K562 (cell line): ENCODE results near the gene RBP3. TPM values are rescaled to one million over a fixed set of nuclear protein-coding genes. Genes with fewer than 3 reads are reported as not detected.

Source experiments
- ATAC-seq: fragments of 200-7000 bp; cut with Tn5 transposase; 3 replicates; pipeline ENCODE4 v1.9.1; 2020; ENCODE audit warnings: moderate library complexity
- BruUV-seq: library from RNA; stranded (reverse); fragments of 400-500 nt; replicated peaks from 2 replicates; lab custom pipeline; 2021; lab: Mats Ljungman, UMichigan
- CTCF ChIA-PET: fragments of 300-600 bp; formaldehyde crosslinking; extraction: SDS; loops from one replicate; lab custom pipeline; 2021; ENCODE audit warnings: low intra/inter-chr PET ratio; lab: Yijun Ruan, JAX
- POLR2A ChIA-PET: fragments of 300-600, 350-650 bp; sonication (Branson Sonifier 250); formaldehyde crosslinking; extraction: SDS; loops from one replicate; lab custom pipeline; 2021; ENCODE audit warnings: antibody characterized with exemption, inconsistent platforms; lab: Yijun Ruan, JAX
- DNase-seq, 4 experiments: peaks; one replicate each; pipeline versions ENCODE4 v3.0.0 to v3.0.0-alpha.2; 2011 to 2018; ENCODE audit warnings: low spot score in 3 of 4, mixed read lengths in 3 of 4; ENCODE audit errors: extremely low read depth in 1 of 4
- FAIRE-seq: peaks from 2 replicates; lab custom pipeline; 2011; peaks lifted over from hg19 to GRCh38; lab: Jason Lieb, UNC
- H2AFZ ChIP-seq: 2 replicates; pipeline ENCODE4 v1.6.0; 2011; ENCODE audit warnings: low read depth, low read length, control low read depth, inconsistent platforms
- H3K27ac ChIP-seq: fragments of 200-600 bp; 3 replicates; pipeline ENCODE4 v1.8.0; 2011; ENCODE audit warnings: low read depth, mild to moderate bottlenecking, control low read depth, inconsistent platforms, low read length, moderate library complexity, mixed read lengths; ENCODE audit errors: extremely low read depth
- H3K27me3 ChIP-seq, 2 experiments: fragments of 300-600 bp in 1 of 2; 2 replicates in 1 of 2; 3 replicates in 1 of 2; pipeline versions ENCODE4 v1.6.0 to v1.8.0; 2011; ENCODE audit warnings: inconsistent platforms in 2 of 2, low read length in 2 of 2, mild to moderate bottlenecking in 1 of 2, mixed read lengths in 1 of 2, moderate library complexity in 1 of 2; ENCODE audit not compliant: control insufficient read depth in 2 of 2, insufficient read depth in 2 of 2
- H3K36me3 ChIP-seq: fragments of 300-600 bp; 3 replicates; pipeline ENCODE4 v1.8.0; 2011; ENCODE audit warnings: mild to moderate bottlenecking, low read length, inconsistent platforms; ENCODE audit not compliant: control insufficient read depth, insufficient read depth
- H3K4me1 ChIP-seq, 2 experiments: fragments of 200-600 bp in 1 of 2; replicated peaks in 1 of 2; 2 replicates in 1 of 2; 3 replicates in 1 of 2; pipeline versions ENCODE4 v1.5.1 to v1.8.0; 2011; ENCODE audit warnings: inconsistent platforms in 2 of 2, low read length in 2 of 2, mild to moderate bottlenecking in 1 of 2, mixed read lengths in 1 of 2, moderate library complexity in 1 of 2; ENCODE audit not compliant: control insufficient read depth in 2 of 2, insufficient read depth in 2 of 2
- H3K4me2 ChIP-seq: 2 replicates; pipeline ENCODE4 v1.6.1; 2011; ENCODE audit warnings: low read length, control low read depth, inconsistent platforms, mixed read lengths; ENCODE audit not compliant: insufficient read depth
- H3K4me3 ChIP-seq: fragments of 200-600 bp; sonication (generic), shearing (Covaris generic); 2 replicates; pipeline ENCODE4 v1.5.1; 2016; ENCODE audit warnings: control low read depth, inconsistent platforms
- H3K79me2 ChIP-seq: fragments of 200-600 bp; 3 replicates; pipeline ENCODE4 v1.8.0; 2011; ENCODE audit warnings: low read length, inconsistent platforms; ENCODE audit not compliant: control insufficient read depth, insufficient read depth
- H3K9ac ChIP-seq, 2 experiments: 2 replicates each; pipeline versions ENCODE4 v1.6.0 to v1.6.1; 2011; ENCODE audit warnings: low read depth in 2 of 2, low read length in 2 of 2, control low read depth in 1 of 2, inconsistent platforms in 1 of 2, mild to moderate bottlenecking in 1 of 2, mixed read lengths in 1 of 2; ENCODE audit not compliant: insufficient read depth in 1 of 2
- H3K9me1 ChIP-seq: one replicate; pipeline ENCODE4 v1.6.0; 2011; ENCODE audit warnings: inconsistent platforms, mild to moderate bottlenecking, low read length, moderate library complexity; ENCODE audit not compliant: control insufficient read depth, insufficient read depth
- H3K9me3 ChIP-seq: replicated peaks from 2 replicates; pipeline ENCODE4 v1.5.1; 2011; ENCODE audit warnings: low read depth, low read length, inconsistent platforms; ENCODE audit not compliant: control insufficient read depth, insufficient read depth
- H4K20me1 ChIP-seq: replicated peaks from 2 replicates; pipeline ENCODE4 v1.6.1; 2011; ENCODE audit warnings: low read length, inconsistent platforms, mixed read lengths; ENCODE audit not compliant: control insufficient read depth, insufficient read depth
- FOXP1 ChIP-seq: sonication (generic); formaldehyde crosslinking; IDR thresholded peaks from 2 replicates; pipeline ENCODE4 v1.8.0; 2022; ENCODE audit warnings: mild to moderate bottlenecking, missing genetic modification reagents
- MEIS2 ChIP-seq: fragments of 450-650 bp; IDR thresholded peaks from 2 replicates; pipeline ENCODE4 v1.6.1; 2014; ENCODE audit warnings: mild to moderate bottlenecking; ENCODE audit not compliant: partially characterized antibody
- RBM25 ChIP-seq: fragments of 200-400 bp; formaldehyde crosslinking; IDR thresholded peaks from 2 replicates; pipeline ENCODE4 v1.6.1; 2018; ENCODE audit warnings: low read length, low read depth, moderate library complexity; ENCODE audit not compliant: severe bottlenecking
- WGBS: fragments of 100-300 bp; shearing (Covaris generic); methylation state at CpG from one replicate; pipeline ENCODE4 v1.1.6; 2016; ENCODE audit warnings: low coverage, mixed read lengths; ENCODE audit not compliant: insufficient coverage; ENCODE audit errors: missing lambda C conversion rate; 5-methylcytosine and 5-hydroxymethylcytosine counted together
- in situ Hi-C: fragments of 300-500 bp; cut with MboI; formaldehyde crosslinking; loops from 4 replicates; pipeline ENCODE4 v1.15.0; 2018; ENCODE audit warnings: inconsistent platforms, mixed read lengths
- intact Hi-C: fragments of 100-400 bp; cut with micrococcal nuclease; formaldehyde crosslinking; loops from 2 replicates; pipeline ENCODE4 v1.14.2; 2022
- polyA plus RNA-seq, 8 experiments: library from polyadenylated mRNA; depleted of rRNA in 4 of 8; stranded (reverse) in 5 of 8; unstranded in 3 of 8; fragments of >200 nt; fragmentation: Nextera tagmentation in 2 of 8; fragmentation: Illumina TruSeq in 1 of 8; extraction: Ambion mirVana in 2 of 8; extraction: Trizol in 1 of 8; gene quantifications; 2 replicates each; pipeline versions ENCODE4 v1.2.1 to v1.2.3, GENCODE V29; 2011 to 2014; ENCODE audit warnings: inconsistent platforms in 1 of 8, missing spikeins in 1 of 8
- total RNA-seq, 7 experiments: library from RNA; depleted of rRNA in 6 of 7; stranded (reverse); fragments of >200 nt in 6 of 7; fragmentation: Illumina TruSeq in 2 of 7; extraction: Trizol in 2 of 7; gene quantifications; 2 replicates each; pipeline versions ENCODE4 v1.2.1 to v1.2.3, GENCODE V29; 2011 to 2021; ENCODE audit warnings: low replicate concordance in 1 of 7
- TF ChIP-seq, protein P1 (sequence below): IDR thresholded peaks from 2 replicates; pipeline ENCODE4 v1.6.1; 2011; ENCODE audit not compliant: insufficient read length; ENCODE audit errors: extremely low read depth
- TF ChIP-seq, protein P2 (sequence below), 3 experiments: IDR thresholded peaks in 2 of 3; conservative IDR thresholded peaks in 1 of 3; 2 replicates each; pipeline ENCODE4 v1.5.1; 2011 to 2012; ENCODE audit warnings: low read length in 3 of 3, mild to moderate bottlenecking in 3 of 3, control low read depth in 2 of 3, improper control_type of control experiment in 1 of 3, inconsistent platforms in 1 of 3, low read depth in 1 of 3, mixed read lengths in 1 of 3, moderate library complexity in 1 of 3; ENCODE audit not compliant: insufficient read depth in 2 of 3
- TF ChIP-seq, protein P3 (sequence below): sonication (generic); formaldehyde crosslinking; IDR thresholded peaks from 2 replicates; pipeline ENCODE4 v1.8.1; 2023; ENCODE audit warnings: missing genetic modification reagents, mild to moderate bottlenecking, borderline replicate concordance

The RBP3 gene
- total and polyA plus RNA-seq, 9 of the 15 experiments (the other 6 are each of a cell fraction or from before 2014, with no cell fraction given) = not detected

DNA sequence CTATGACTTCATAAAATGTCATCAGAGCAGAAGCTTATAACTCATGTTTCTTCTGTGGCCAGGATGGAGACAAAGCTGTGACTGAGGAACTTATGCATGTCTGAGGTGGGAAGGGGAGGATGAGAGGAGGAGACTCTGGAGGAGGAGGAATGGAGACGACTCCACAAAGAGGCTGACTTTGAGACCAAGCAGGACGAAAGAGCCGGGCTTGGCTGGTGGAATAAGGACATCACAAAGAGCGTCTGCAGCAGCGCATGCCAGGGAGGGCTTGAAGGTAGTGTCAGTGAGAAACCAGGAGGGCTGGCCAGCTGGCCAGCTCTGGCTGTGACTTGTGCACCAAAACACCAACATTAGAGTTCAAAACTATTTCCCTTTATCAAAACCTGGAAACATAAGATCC lies 32.0 kb upstream of the RBP3 start:
- no peak overlapping the region for H3K27ac ChIP-seq
- no peak overlapping the region for H3K4me3 ChIP-seq
- H3K79me2 ChIP-seq = no peaks in the 10 kb centered on the region
- DNase-seq (no peak), ATAC-seq (no peak), FAIRE-seq (no peak)
- BruUV-seq = no TSS peak
- no peaks in the 10 kb centered on the region for H3K36me3 ChIP-seq
- no peak overlapping the region for H2AFZ ChIP-seq
- intact Hi-C loops (no loop called here), in situ Hi-C loops (loop anchor here (10.0 kb wide), 1 partner anchor 281 kb away; no protein-coding TSS in a partner anchor)
- peaks cover 9 to 14% of the 10 kb centered on the region in 2 experiments; a peak in 3 of 5 replicates for H3K4me1 ChIP-seq
- no peaks in the 10 kb centered on the region for H3K9me1 ChIP-seq
- H3K27me3 ChIP-seq = no peaks in the 10 kb centered on the region; a peak in 1 of 5 replicates
- no peaks in the 10 kb centered on the region for H3K9me3 ChIP-seq
- WGBS = 30% methylated on average over 5 of the region's 5 CpGs
- H3K9ac ChIP-seq = no peak overlapping the region
- H4K20me1 ChIP-seq = peaks cover 5% of the 10 kb centered on the region; the same call in 1 of the 2 replicates
- no peak overlapping the region for H3K4me2 ChIP-seq
- POLR2A ChIA-PET = interaction anchor here (0.7 to 3.0 kb wide), 2 partner anchors 7 to 9 kb away, joined by 3 to 11 read pairs; no protein-coding TSS in a partner anchor
- TF ChIP-seq MEIS2 (no peak), FOXP1 (CRISPR knock-in tag) (no peak), RBM25 (no peak)
- TF ChIP-seq, protein P1, sequence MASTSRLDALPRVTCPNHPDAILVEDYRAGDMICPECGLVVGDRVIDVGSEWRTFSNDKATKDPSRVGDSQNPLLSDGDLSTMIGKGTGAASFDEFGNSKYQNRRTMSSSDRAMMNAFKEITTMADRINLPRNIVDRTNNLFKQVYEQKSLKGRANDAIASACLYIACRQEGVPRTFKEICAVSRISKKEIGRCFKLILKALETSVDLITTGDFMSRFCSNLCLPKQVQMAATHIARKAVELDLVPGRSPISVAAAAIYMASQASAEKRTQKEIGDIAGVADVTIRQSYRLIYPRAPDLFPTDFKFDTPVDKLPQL = no peak
- TF ChIP-seq, protein P2, sequence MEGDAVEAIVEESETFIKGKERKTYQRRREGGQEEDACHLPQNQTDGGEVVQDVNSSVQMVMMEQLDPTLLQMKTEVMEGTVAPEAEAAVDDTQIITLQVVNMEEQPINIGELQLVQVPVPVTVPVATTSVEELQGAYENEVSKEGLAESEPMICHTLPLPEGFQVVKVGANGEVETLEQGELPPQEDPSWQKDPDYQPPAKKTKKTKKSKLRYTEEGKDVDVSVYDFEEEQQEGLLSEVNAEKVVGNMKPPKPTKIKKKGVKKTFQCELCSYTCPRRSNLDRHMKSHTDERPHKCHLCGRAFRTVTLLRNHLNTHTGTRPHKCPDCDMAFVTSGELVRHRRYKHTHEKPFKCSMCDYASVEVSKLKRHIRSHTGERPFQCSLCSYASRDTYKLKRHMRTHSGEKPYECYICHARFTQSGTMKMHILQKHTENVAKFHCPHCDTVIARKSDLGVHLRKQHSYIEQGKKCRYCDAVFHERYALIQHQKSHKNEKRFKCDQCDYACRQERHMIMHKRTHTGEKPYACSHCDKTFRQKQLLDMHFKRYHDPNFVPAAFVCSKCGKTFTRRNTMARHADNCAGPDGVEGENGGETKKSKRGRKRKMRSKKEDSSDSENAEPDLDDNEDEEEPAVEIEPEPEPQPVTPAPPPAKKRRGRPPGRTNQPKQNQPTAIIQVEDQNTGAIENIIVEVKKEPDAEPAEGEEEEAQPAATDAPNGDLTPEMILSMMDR (IDR thresholded peaks at IDR 0.05 in 2 of 3, conservative IDR thresholded peaks at IDR 0.05 in 1 of 3; ENCODE audit: insufficient read depth in 2 of 3, low read depth in 1 of 3, low read length in 3 of 3) = 0 out of 6 replicates have a peak, but pooled peaks of 1 of the 3 experiments have one; percentile 14
- TF ChIP-seq, protein P3, sequence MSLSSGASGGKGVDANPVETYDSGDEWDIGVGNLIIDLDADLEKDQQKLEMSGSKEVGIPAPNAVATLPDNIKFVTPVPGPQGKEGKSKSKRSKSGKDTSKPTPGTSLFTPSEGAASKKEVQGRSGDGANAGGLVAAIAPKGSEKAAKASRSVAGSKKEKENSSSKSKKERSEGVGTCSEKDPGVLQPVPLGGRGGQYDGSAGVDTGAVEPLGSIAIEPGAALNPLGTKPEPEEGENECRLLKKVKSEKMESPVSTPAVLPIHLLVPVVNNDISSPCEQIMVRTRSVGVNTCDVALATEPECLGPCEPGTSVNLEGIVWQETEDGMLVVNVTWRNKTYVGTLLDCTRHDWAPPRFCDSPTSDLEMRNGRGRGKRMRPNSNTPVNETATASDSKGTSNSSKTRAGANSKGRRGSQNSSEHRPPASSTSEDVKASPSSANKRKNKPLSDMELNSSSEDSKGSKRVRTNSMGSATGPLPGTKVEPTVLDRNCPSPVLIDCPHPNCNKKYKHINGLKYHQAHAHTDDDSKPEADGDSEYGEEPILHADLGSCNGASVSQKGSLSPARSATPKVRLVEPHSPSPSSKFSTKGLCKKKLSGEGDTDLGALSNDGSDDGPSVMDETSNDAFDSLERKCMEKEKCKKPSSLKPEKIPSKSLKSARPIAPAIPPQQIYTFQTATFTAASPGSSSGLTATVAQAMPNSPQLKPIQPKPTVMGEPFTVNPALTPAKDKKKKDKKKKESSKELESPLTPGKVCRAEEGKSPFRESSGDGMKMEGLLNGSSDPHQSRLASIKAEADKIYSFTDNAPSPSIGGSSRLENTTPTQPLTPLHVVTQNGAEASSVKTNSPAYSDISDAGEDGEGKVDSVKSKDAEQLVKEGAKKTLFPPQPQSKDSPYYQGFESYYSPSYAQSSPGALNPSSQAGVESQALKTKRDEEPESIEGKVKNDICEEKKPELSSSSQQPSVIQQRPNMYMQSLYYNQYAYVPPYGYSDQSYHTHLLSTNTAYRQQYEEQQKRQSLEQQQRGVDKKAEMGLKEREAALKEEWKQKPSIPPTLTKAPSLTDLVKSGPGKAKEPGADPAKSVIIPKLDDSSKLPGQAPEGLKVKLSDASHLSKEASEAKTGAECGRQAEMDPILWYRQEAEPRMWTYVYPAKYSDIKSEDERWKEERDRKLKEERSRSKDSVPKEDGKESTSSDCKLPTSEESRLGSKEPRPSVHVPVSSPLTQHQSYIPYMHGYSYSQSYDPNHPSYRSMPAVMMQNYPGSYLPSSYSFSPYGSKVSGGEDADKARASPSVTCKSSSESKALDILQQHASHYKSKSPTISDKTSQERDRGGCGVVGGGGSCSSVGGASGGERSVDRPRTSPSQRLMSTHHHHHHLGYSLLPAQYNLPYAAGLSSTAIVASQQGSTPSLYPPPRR = no peak
- TF ChIP-seq, all 486 proteins: peak for 1
- CTCF ChIA-PET = no interaction called here
